Stimulated activated CD8-positive, alpha-beta memory T cell treated with anti-CD3 and anti-CD28 coated beads, Interleukin-7, amount 100 ng/mL, for 24 hours (primary cell): ENCODE data around the gene PAK4.

ENCODE experiments used
- DNase-seq: peaks from one replicate; pipeline ENCODE4 v3.0.0-alpha.2; 2020; ENCODE audit warnings: low read depth

PAK4 gene

DNA sequence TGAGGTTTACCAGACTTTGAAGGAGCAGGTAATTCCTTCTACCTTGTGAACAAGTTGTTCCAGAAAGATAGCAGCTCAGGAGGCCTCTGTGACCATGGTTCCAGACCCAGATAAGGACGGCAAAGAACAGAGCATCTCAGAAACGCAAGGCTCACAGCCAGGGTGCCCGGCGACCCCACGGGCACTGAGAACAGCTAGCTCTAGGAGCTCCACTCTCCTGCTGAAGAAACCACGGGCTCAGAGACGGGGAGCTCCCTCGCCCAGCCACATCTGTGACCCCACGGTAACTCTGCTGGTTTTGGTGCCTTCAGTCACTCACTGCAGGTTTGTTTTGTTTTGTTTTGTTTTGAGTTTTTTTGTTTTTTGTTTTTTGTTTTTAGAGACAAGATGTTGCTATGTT, 55.2 kb downstream of the PAK4 start:
- DNase-seq = no peak

- DNase-seq = no peak
These were observed 56.1 kb downstream of the PAK4 start for GRCh38 chr19:39181500-39182173.

DNA sequence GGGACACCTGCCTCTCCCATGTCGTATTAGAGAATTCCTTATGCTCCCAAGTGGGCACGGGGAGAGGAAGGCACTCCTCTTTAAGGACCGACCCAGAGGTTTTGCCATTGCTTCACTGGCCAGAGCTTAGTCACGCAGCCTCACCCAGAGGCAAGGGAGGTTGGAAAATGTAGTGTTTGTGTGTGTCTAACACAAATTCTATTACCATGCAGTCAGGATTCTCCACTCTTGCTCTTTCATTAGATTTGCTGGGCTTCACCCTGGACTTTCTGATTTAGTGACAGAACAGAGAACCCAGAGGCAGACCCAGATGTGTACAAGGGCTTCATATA, 56.6 kb downstream of the PAK4 start:
- no peak for DNase-seq

GRCh38 chr19:39183104-39183503, 57.5 kb downstream of the PAK4 start:
- DNase-seq = no peak

DNA sequence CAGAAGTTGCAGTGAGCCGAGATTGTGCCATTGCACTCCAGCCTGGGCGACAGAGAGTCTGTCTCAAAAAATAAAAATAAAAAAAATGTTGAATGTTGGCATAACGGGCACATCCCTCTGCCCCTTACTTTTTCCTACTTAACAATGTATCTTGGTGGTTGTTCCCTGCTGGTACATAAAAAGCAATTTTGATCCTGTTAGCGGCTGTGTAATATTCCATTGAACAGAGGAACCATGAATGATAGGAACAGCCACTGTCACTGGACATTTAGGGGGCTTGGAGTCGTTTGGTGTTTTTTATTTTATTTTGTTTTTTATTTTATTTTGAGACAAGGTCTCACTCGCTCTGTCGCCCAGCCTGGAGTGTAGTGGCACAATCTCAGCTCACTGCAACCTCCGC, 60.8 kb downstream of the PAK4 start:
- no peak for DNase-seq

GRCh38 chr19:39187552-39187943, 62.0 kb downstream of the PAK4 start:
- no peak for DNase-seq

DNA sequence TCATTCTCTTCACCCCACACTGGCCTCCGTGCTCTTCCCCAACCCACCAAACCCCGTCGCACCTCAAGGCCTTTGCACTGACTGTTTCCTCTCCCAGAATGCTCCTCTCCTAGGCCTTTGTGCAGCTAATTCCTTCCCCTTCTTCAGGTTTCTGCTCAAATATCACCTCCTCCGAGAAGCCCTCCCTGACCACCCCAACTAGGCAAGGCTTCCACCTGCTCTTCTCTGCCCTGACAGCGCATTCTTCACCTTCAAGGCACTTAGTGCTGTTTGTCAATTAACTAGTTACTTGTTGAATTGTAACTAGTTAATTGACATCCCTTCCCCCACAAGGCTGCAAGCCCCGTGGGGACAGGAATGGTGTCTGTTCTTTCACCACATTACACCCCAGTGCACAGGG, 63.4 kb downstream of the PAK4 start:
- no peak for DNase-seq

GRCh38 chr19:39190768-39191167, 65.2 kb downstream of the PAK4 start:
- no peak for DNase-seq

DNA sequence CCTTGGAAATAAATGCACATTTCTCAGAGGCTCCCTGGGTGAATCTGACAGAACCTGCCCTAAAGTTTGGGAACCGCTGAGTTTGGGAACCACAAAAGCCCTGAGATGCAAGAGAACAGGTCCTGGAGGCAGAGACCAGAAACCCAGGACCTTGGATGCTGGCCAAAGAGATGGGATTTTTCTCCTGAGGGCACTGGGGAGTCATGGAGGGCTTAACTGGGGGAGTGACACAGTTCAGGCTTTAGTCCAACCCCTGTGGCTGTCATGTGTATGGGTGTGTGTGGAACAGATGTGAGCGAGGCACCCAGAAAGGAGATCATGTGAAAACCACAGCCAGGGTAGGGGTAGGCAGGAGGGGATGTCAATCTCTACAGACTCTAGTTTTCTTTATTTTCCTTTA, 67.3 kb downstream of the PAK4 start:
- no peak for DNase-seq

GRCh38 chr19:39193803-39194202, 68.2 kb downstream of the PAK4 start:
- no peak for DNase-seq

DNA sequence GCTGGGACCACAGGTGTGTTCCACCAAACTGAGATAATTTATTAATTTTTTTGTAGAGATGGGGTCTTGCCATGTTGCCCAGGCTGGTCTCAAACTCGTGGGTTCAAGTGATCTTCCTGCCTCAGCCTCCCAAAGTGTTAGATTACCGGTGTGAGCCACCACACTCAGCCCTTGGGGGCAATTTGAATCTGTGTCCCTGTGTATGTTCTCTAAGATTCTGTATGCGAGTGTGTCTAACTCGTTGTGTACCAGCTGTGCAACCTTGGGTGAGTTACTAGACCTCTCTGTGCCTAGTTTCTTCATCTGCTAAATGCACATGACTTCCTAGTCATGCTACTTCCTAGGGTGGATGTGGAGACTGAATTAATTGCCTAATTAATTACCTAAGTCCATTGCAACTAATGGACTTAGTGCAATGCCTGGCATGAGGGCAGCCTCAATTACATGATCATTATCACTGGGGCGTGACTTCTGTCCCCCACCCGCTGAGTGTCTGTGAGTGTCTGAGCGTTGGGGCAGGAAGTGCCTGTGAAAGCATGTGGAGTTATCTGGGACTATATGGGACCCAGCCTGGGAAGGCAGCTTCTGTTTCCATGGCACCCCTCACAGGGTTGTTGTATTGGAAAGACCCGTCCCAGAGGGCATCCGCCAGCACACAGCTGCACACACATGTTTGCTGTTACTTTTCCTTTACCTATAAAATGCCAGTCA, 69.4 kb downstream of the PAK4 start:
- DNase-seq = no peak

- DNase-seq = no peak
These were observed 70.2 kb downstream of the PAK4 start for GRCh38 chr19:39195755-39196154.

DNA sequence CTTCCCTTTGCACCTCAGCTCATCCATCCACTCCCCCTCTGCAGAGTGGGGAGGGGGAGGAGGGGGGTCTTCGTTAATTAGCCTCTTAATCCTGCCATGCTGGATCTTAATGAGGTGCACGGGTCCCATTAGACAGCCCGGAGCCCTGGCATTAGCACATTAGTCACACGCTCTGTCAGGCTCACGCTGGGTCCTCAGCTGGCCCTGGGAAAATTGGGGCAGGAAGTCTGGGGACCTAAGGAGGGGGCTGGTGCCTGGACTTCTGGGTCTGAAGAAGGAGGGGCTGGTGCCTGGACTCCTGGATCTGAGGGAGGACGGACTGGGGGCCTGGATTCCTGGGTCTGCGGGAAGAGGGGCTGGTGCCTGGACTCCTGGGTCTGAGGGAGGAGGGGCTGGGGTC, 70.7 kb downstream of the PAK4 start:
- no peak for DNase-seq

GRCh38 chr19:39196860-39197562, 71.4 kb downstream of the PAK4 start, which contains the start of gene NCCRP1:
NCCRP1 (plus strand) TSS chr19:39196964; CDS start chr19:39196983, 19 bp downstream.
- DNase-seq = no peak

GRCh38 chr19:39197808-39198207, 72.2 kb downstream of the PAK4 start:
- DNase-seq = no peak

GRCh38 chr19:39199025-39199424, 73.4 kb downstream of the PAK4 start:
- DNase-seq = no peak

GRCh38 chr19:39200066-39200802, 74.6 kb downstream of the PAK4 start:
- DNase-seq = no peak

DNA sequence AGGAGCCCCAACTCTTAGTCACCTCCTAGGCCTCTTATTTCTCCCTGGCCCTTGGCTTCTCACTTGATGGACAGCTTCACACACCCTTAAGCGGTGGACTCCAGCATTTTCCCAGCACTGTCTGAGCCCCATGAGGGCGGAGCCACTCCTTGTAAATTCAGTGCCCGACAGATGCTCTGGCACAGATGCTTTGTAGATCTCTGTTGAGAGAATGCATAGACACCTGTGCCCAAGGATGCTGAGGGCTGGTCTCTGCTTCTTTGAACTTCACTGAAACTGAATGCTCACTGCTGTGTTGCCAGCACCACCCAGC, 75.2 kb downstream of the PAK4 start:
- no peak for DNase-seq

- no peak for DNase-seq
These were observed 77.4 kb downstream of the PAK4 start for GRCh38 chr19:39202998-39203355.

- no peak for DNase-seq
These were observed 78.1 kb downstream of the PAK4 start, which contains the start of gene SYCN for GRCh38 chr19:39203372-39204341. SYCN (minus strand) TSS chr19:39204263; CDS start chr19:39204254, 9 bp downstream.

GRCh38 chr19:39205449-39205764, 79.8 kb downstream of the PAK4 start:
- no peak for DNase-seq

DNA sequence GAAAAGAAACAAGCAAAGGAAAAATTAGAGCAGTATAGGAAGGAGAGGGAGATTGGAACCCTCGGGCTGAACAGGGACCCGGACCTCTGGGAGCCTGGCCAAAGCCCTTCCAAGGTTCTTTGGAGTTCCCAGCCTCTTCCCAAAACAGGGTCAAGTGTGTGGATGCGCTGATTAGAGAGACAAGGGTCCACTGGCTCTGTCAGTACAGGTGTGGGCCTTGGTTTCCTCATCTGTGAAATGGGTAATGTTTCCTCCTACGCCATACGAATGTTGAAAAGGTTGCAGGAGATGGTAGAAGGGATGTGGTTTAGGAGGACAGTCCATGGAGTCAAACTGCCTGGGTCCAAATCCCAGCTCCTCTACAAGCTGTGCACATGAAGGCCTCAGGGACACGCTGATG, 80.5 kb downstream of the PAK4 start:
- no peak for DNase-seq
